AG08395 (cell line): ENCODE data around the gene MTMR10.

Experiments used
- DNase-seq: peaks from one replicate; pipeline ENCODE4 v3.0.0; 2012; ENCODE audit warnings: mixed read lengths, low spot score

MTMR10 gene

GRCh38 chr15:30918366-30918765 lies 73.1 kb downstream of the MTMR10 start:
- DNase-seq: no peak

- no peak for DNase-seq
Measured at GRCh38 chr15:30917675-30918074, 73.8 kb downstream of the MTMR10 start.

GRCh38 chr15:30917013-30917412 lies 74.4 kb downstream of the MTMR10 start:
- no peak for DNase-seq

- DNase-seq: no peak
Measured at GRCh38 chr15:30913761-30914160, 77.7 kb downstream of the MTMR10 start.

GRCh38 chr15:30906366-30906765 lies 85.1 kb downstream of the MTMR10 start:
- DNase-seq: no peak

- no peak for DNase-seq
Measured at GRCh38 chr15:30905821-30906220, 85.6 kb downstream of the MTMR10 start.

GRCh38 chr15:30904812-30905211 lies 86.6 kb downstream of the MTMR10 start:
- no peak for DNase-seq

GRCh38 chr15:30903497-30904187 lies 87.8 kb downstream of the MTMR10 start, which contains the start of gene FAN1:
Gene FAN1, plus strand, starts transcription at chr15:30903915. Its CDS starts 749 bp downstream, at chr15:30904664.
- peak; percentile 93 for DNase-seq

GRCh38 chr15:30901889-30902288 lies 89.5 kb downstream of the MTMR10 start:
- DNase-seq: no peak

GRCh38 chr15:30896211-30896606 lies 95.2 kb downstream of the MTMR10 start:
- no peak for DNase-seq

GRCh38 chr15:30895461-30896210 lies 95.8 kb downstream of the MTMR10 start:
- DNase-seq: no peak

- no peak for DNase-seq
Measured at GRCh38 chr15:30889196-30889595, 102.2 kb downstream of the MTMR10 start.
